Endothelial cell of umbilical vein (primary cell): ENCODE data around the gene SERPINB6. TPM values are rescaled to one million over a fixed set of nuclear protein-coding genes. Genes with fewer than 3 reads are reported as not detected.

Experiments
- BruUV-seq: library from RNA; stranded (reverse); fragments of 400-500 nt; replicated peaks from 2 replicates; lab custom pipeline; 2021; lab: Mats Ljungman, UMichigan
- CTCF ChIA-PET: fragments of 300-600, 350-600 bp; sonication (Branson Sonifier 250); formaldehyde crosslinking; loops from one replicate; lab custom pipeline; 2021; ENCODE audit warnings: antibody characterized with exemption, inconsistent platforms; lab: Charles Lee
- POLR2A ChIA-PET: fragments of 300-600, 350-600 bp; sonication (Branson Sonifier 250); formaldehyde crosslinking; loops from one replicate; lab custom pipeline; 2021; ENCODE audit warnings: antibody characterized with exemption, inconsistent platforms; lab: Charles Lee
- DNase-seq: peaks from one replicate; pipeline ENCODE4 v3.0.0-alpha.2; 2011; ENCODE audit warnings: low read depth, low spot score
- FAIRE-seq: peaks from 2 replicates; lab custom pipeline; 2011; peaks lifted over from hg19 to GRCh38; lab: Jason Lieb, UNC
- H2AFZ ChIP-seq: 2 replicates; pipeline ENCODE4 v1.6.0; 2012; ENCODE audit warnings: low read depth, low read length, control low read depth, inconsistent platforms
- H3K27ac ChIP-seq: 2 replicates; pipeline ENCODE4 v1.5.1; 2011; ENCODE audit warnings: low read depth, mild to moderate bottlenecking, control low read depth, low read length, moderate library complexity; ENCODE audit not compliant: insufficient read depth
- H3K27me3 ChIP-seq, 2 experiments: 2 replicates each; pipeline versions ENCODE4 v1.6.0 to v1.6.1; 2011; ENCODE audit warnings: low read length in 2 of 2, mixed read lengths in 1 of 2; ENCODE audit not compliant: control insufficient read depth in 2 of 2, insufficient read depth in 2 of 2
- H3K36me3 ChIP-seq, 2 experiments: 2 replicates in 1 of 2; 3 replicates in 1 of 2; pipeline ENCODE4 v1.5.1; 2011; ENCODE audit warnings: low read length in 2 of 2, mild to moderate bottlenecking in 1 of 2, moderate library complexity in 1 of 2; ENCODE audit not compliant: control insufficient read depth in 2 of 2, insufficient read depth in 2 of 2; ENCODE audit errors: extremely low read depth in 1 of 2
- H3K4me1 ChIP-seq: 3 replicates; pipeline ENCODE4 v1.5.1; 2011; ENCODE audit warnings: mild to moderate bottlenecking, low read length; ENCODE audit not compliant: control insufficient read depth, insufficient read depth; ENCODE audit errors: extremely low read depth
- H3K4me2 ChIP-seq: 2 replicates; pipeline ENCODE4 v1.6.1; 2011; ENCODE audit warnings: low read length, control low read depth, mixed read lengths; ENCODE audit not compliant: insufficient read depth
- H3K4me3 ChIP-seq, 3 experiments: fragments of 200-600 bp in 1 of 3; sonication (generic), shearing (Covaris generic) in 1 of 3; replicated peaks in 1 of 3; 2 replicates each; pipeline ENCODE4 v1.5.1; 2011 to 2016; ENCODE audit warnings: control low read depth in 3 of 3, low read length in 3 of 3, mild to moderate bottlenecking in 2 of 3, inconsistent platforms in 1 of 3, low read depth in 1 of 3, moderate library complexity in 1 of 3; ENCODE audit not compliant: insufficient read depth in 1 of 3
- H3K79me2 ChIP-seq: 2 replicates; pipeline ENCODE4 v1.6.0; 2012; ENCODE audit warnings: low read length, inconsistent platforms; ENCODE audit not compliant: control insufficient read depth, insufficient read depth
- H3K9ac ChIP-seq: replicated peaks from 2 replicates; pipeline ENCODE3; 2011; ENCODE audit warnings: low read length, control low read depth; ENCODE audit not compliant: insufficient read depth; ENCODE audit errors: extremely low read depth
- H3K9me1 ChIP-seq: replicated peaks from 3 replicates; pipeline ENCODE4 v1.6.0; 2011; ENCODE audit warnings: mild to moderate bottlenecking, low read length; ENCODE audit not compliant: control insufficient read depth, insufficient read depth; ENCODE audit errors: extremely low read depth
- H3K9me3 ChIP-seq: replicated peaks from 2 replicates; pipeline ENCODE4 v1.5.1; 2012; ENCODE audit warnings: low read length, inconsistent platforms; ENCODE audit not compliant: control insufficient read depth, insufficient read depth
- H4K20me1 ChIP-seq: replicated peaks from 2 replicates; pipeline ENCODE3; 2011; ENCODE audit warnings: mild to moderate bottlenecking, low read length; ENCODE audit not compliant: control insufficient read depth, insufficient read depth; ENCODE audit errors: extremely low read depth
- CTCF ChIP-seq, 2 donors: IDR thresholded peaks; 1 replicate in 1 of 2; 2 replicates in 1 of 2; pipeline ENCODE4 v1.5.1; 2011; ENCODE audit warnings: low read length in 2 of 2, mild to moderate bottlenecking in 2 of 2, moderate library complexity in 2 of 2, control low read depth in 1 of 2, inconsistent platforms in 1 of 2, low read depth in 1 of 2; ENCODE audit not compliant: insufficient read depth in 1 of 2; ENCODE audit errors: extremely low read depth in 1 of 2
- EZH2 ChIP-seq: IDR thresholded peaks from 2 replicates; pipeline ENCODE4 v1.6.1; 2012; ENCODE audit warnings: borderline replicate concordance, low read depth, mild to moderate bottlenecking, moderate library complexity, low read length, inconsistent platforms; ENCODE audit not compliant: severe bottlenecking
- FOS ChIP-seq: IDR thresholded peaks from 2 replicates; pipeline ENCODE4 v1.6.1; 2011; ENCODE audit warnings: mild to moderate bottlenecking, low read length, moderate library complexity, borderline replicate concordance; ENCODE audit not compliant: insufficient read depth
- GATA2 ChIP-seq: IDR thresholded peaks from 2 replicates; pipeline ENCODE4 v1.7.0; 2011; ENCODE audit warnings: low read depth, mild to moderate bottlenecking, moderate library complexity, mixed read lengths, low read length; ENCODE audit not compliant: insufficient read length, insufficient read depth
- JUN ChIP-seq: IDR thresholded peaks from 2 replicates; pipeline ENCODE4 v1.6.1; 2011; ENCODE audit warnings: borderline replicate concordance, low read depth; ENCODE audit not compliant: insufficient read length, insufficient read depth
- MAX ChIP-seq: IDR thresholded peaks from 2 replicates; pipeline ENCODE4 v1.6.1; 2011; ENCODE audit not compliant: insufficient read depth, insufficient read length
- MYC ChIP-seq: IDR thresholded peaks from one replicate; pipeline ENCODE4 v1.6.1; 2011; ENCODE audit warnings: mild to moderate bottlenecking, low read depth, low read length
- POLR2A ChIP-seq: IDR thresholded peaks from 2 replicates; pipeline ENCODE4 v1.6.1; 2012; ENCODE audit warnings: low read depth, mild to moderate bottlenecking, control low read depth, low read length
- POLR2AphosphoS5 ChIP-seq: IDR thresholded peaks from 2 replicates; pipeline ENCODE4 v1.6.1; 2012; ENCODE audit warnings: low read depth, mild to moderate bottlenecking, control low read depth, low read length, moderate library complexity; ENCODE audit not compliant: insufficient read depth
- dilution Hi-C: fragments of 300-500 bp; cut with MboI; formaldehyde crosslinking; loops from one replicate; pipeline ENCODE4 v1.15.0; 2019; ENCODE audit warnings: low sequenced_read_pairs; ENCODE audit not compliant: extremely low pct_ligation_motif_present
- intact Hi-C: fragments of 100-400 bp; cut with micrococcal nuclease; formaldehyde crosslinking; loops from one replicate; pipeline ENCODE4 v1.10.0; 2022
- polyA plus RNA-seq, 4 experiments: library from polyadenylated mRNA; depleted of rRNA in 3 of 4; stranded (reverse) in 3 of 4; unstranded in 1 of 4; fragments of >200 nt; gene quantifications; 2 replicates each; pipeline versions ENCODE4 v1.2.1 to v1.2.3, GENCODE V29; 2011 to 2012; ENCODE audit warnings: missing spikeins in 1 of 4
- total RNA-seq: library from RNA; stranded (reverse); gene quantifications from 2 replicates; pipeline ENCODE4 v1.2.3, GENCODE V29; 2021

Gene SERPINB6
- total and polyA plus RNA-seq, 2 donors (not counting 3 experiments of a cell fraction or from before 2014, with no cell fraction given), result 145 to 151 TPM

GRCh38 chr6:2938632-2939083, 32.7 kb downstream of the SERPINB6 start:
- no peak for TF ChIP-seq GATA2
- no peak for TF ChIP-seq JUN
- no peak for TF ChIP-seq MYC
- TF ChIP-seq MAX, result no peak
- ChIA-PET POLR2A (interaction anchor here (0.6 kb wide), 1 partner anchor 66 kb away, joined by 3 read pairs; no protein-coding TSS in a partner anchor), CTCF (interaction anchor here (0.7 to 1.4 kb wide), 3 partner anchors 14 to 139 kb away, joined by 3 to 4 read pairs (median 3); no protein-coding TSS in a partner anchor)
- Histone ChIP-seq H3K9ac (no peak overlapping the region), H3K36me3 (no peaks in the 10 kb centered on the region), H3K27me3 (no peaks in the 10 kb centered on the region), H3K4me1 (peaks cover 12% of the 10 kb centered on the region), H3K4me2 (no peak overlapping the region), H3K4me3 (no peak overlapping the region), H3K9me3 (no peaks in the 10 kb centered on the region), H4K20me1 (no peaks in the 10 kb centered on the region), H3K79me2 (no peaks in the 10 kb centered on the region), H3K9me1 (no peaks in the 10 kb centered on the region), H2AFZ (no peak overlapping the region), H3K27ac (no peak overlapping the region)
- FAIRE-seq (no peak), DNase-seq (no peak)
- intact Hi-C loops (no loop called here), dilution Hi-C loops (no loop called here)
- BruUV-seq, result no TSS peak

- Histone ChIP-seq H3K79me2 (no peaks in the 10 kb centered on the region), H3K4me3 (no peak overlapping the region), H3K4me1 (peaks cover 7% of the 10 kb centered on the region), H3K9me3 (no peaks in the 10 kb centered on the region), H3K27me3 (no peaks in the 10 kb centered on the region), H3K27ac (no peak overlapping the region), H3K36me3 (no peaks in the 10 kb centered on the region), H3K9me1 (no peaks in the 10 kb centered on the region), H4K20me1 (no peaks in the 10 kb centered on the region), H3K9ac (no peak overlapping the region), H3K4me2 (no peak overlapping the region), H2AFZ (no peak overlapping the region)
- dilution Hi-C loops, result no loop called here
- no TSS peak for BruUV-seq
- intact Hi-C loops, result no loop called here
- DNase-seq (no peak), FAIRE-seq (no peak)
- CTCF ChIA-PET, result interaction anchor here (0.7 to 1.4 kb wide), 3 partner anchors 14 to 138 kb away, joined by 3 to 4 read pairs (median 3); no protein-coding TSS in a partner anchor
- no peak for TF ChIP-seq GATA2
- TF ChIP-seq CTCF (IDR thresholded peaks at IDR 0.05; ENCODE audit: extremely low read depth in 1 of 2, insufficient read depth in 1 of 2, low read depth in 1 of 2, low read length in 2 of 2), result no peak
- TF ChIP-seq POLR2AphosphoS5, result no peak
- no peak for TF ChIP-seq JUN
- no peak for TF ChIP-seq MAX
- TF ChIP-seq FOS, result no peak
- TF ChIP-seq MYC, result no peak
- TF ChIP-seq EZH2, result no peak
- TF ChIP-seq POLR2A, result no peak
- POLR2A ChIA-PET, result interaction anchor here (0.6 kb wide), 1 partner anchor 66 kb away, joined by 3 read pairs; no protein-coding TSS in a partner anchor
These were observed 33.2 kb downstream of the SERPINB6 start for GRCh38 chr6:2938004-2938631.
